ENCODE data around the gene S100PBP. TPM values are rescaled to one million over a fixed set of nuclear protein-coding genes. Genes with fewer than 3 reads are reported as not detected.

S100PBP gene
- total and polyA plus RNA-seq, 12 donors: 14.0 to 50.1 (median 32.9) TPM

DNA sequence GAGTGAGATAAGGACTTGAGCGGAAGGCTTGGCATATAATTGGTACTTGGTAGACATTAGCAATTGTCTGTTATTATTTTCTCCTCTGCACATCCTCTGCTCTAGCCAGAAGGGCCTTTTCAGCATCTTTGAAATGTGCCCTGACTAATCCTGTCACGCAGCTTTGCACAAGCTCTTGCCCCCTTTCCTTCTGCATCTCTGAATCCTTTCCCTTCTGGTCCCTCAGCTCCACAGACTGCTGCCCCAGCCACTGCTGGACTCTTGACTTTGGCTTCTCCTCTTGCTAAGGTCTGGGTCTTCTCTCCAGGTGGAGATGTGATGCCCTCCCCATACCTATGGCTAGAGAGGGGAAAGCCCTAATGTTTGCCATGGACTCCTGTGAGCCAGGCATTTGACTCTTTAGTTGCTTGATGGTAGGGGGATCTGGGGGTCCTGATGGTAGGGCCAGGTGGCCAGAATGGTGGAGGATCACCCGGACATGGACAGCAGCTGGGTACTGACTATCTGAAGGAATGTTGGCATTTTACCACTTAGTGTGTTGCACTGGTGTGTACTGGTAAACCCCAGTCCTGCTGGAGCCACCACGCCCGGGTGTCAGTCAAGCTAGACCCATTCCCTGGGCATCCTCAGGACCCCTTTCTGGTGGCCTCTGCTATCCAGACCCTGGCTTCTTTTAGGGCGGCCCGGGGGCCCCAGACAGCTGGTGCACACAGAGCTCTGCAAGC, 73.2 kb downstream of the S100PBP start:
- Histone ChIP-seq H3K4me1 (replicated peaks in 1 of 2) (peaks cover 11 to 20% of the 10 kb centered on the region in 2 donors), H3K27me3 (peaks cover 36% of the 10 kb centered on the region), H3K36me3 (replicated peaks in 1 of 2) (no peaks in the 10 kb centered on the region), H3K27ac (no peak overlapping the region), H3K4me3 (no peak overlapping the region), H3K9me3 (replicated peaks in 1 of 3) (no peaks in the 10 kb centered on the region)
- DNase-seq: peak in 1 of 7 donors; percentile 13
- WGBS, 4 donors: 79 to 90% (median 81%) methylated on average over 4 to 7 of the region's 7 CpGs
- TF ChIP-seq, protein P1, sequence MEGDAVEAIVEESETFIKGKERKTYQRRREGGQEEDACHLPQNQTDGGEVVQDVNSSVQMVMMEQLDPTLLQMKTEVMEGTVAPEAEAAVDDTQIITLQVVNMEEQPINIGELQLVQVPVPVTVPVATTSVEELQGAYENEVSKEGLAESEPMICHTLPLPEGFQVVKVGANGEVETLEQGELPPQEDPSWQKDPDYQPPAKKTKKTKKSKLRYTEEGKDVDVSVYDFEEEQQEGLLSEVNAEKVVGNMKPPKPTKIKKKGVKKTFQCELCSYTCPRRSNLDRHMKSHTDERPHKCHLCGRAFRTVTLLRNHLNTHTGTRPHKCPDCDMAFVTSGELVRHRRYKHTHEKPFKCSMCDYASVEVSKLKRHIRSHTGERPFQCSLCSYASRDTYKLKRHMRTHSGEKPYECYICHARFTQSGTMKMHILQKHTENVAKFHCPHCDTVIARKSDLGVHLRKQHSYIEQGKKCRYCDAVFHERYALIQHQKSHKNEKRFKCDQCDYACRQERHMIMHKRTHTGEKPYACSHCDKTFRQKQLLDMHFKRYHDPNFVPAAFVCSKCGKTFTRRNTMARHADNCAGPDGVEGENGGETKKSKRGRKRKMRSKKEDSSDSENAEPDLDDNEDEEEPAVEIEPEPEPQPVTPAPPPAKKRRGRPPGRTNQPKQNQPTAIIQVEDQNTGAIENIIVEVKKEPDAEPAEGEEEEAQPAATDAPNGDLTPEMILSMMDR (IDR thresholded peaks at IDR 0.05): no peak
- no peak for TF ChIP-seq POLR2A (IDR thresholded peaks at IDR 0.05)
- intact Hi-C loops (cut with DNase I): no loop called here

DNA sequence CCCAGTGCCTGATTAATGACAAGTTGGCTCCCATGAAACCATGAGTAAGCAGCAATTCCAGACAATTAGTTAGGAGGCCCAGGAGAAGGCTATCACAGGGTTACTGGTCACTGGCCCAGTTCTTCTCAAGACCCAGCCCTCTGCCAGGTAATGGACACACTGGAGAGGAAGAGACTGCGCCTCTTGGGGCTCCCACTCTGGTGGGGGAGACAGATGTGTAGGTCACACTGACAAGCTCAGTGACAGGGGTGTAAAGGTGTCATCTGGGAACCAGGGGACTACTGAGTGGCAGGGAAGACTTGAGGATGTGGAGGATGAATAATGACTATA, 73.8 kb downstream of the S100PBP start:
- TF ChIP-seq, protein P1 (IDR thresholded peaks at IDR 0.05): no peak
- no peak for TF ChIP-seq POLR2A (IDR thresholded peaks at IDR 0.05)
- intact Hi-C loops (cut with DNase I): no loop called here
- peaks cover 11 to 17% of the 10 kb centered on the region in 2 donors for H3K4me1 ChIP-seq (replicated peaks in 1 of 2)
- DNase-seq: no peak
- WGBS, 4 donors: 71 to 100% (median 95%) methylated on average over 1 of the region's 1 CpG
- H3K36me3 ChIP-seq (replicated peaks in 1 of 2): no peaks in the 10 kb centered on the region
- no peaks in the 10 kb centered on the region for H3K9me3 ChIP-seq (replicated peaks in 1 of 3)
- H3K4me3 ChIP-seq: no peak overlapping the region
- H3K27me3 ChIP-seq: peaks cover 32% of the 10 kb centered on the region
- H3K27ac ChIP-seq: no peak overlapping the region

DNA sequence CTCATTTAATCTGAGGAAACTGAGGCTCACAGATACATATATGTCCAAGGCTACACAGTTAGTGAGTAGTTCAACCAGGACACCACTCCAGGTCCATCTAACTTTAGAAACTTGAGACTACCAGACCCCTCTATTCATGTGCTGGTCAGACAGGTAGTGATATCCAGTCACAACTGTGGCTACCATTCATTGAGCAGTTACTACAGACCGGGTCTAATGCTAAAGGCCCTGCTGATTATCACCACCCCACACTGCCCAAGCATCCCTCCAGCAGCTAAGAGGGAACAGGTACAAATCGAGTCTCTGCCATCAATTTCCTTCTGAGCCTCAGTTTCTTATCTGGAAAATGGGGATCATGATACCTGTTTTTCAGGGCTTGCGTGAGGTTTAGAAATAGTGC, 74.2 kb downstream of the S100PBP start:
- intact Hi-C loops (cut with DNase I): no loop called here
- Histone ChIP-seq H3K36me3 (replicated peaks in 1 of 2) (no peaks in the 10 kb centered on the region), H3K4me3 (no peak overlapping the region), H3K27ac (no peak overlapping the region), H3K27me3 (peaks cover 29% of the 10 kb centered on the region), H3K4me1 (replicated peaks in 1 of 2) (peaks cover 11 to 13% of the 10 kb centered on the region in 2 donors), H3K9me3 (replicated peaks in 1 of 3) (no peaks in the 10 kb centered on the region)
- DNase-seq: no peak
- 83 to 89% (median 88%) methylated on average over 3 of the region's 3 CpGs for WGBS, 4 donors
- TF ChIP-seq POLR2A (IDR thresholded peaks at IDR 0.05): no peak
- TF ChIP-seq, protein P1 (IDR thresholded peaks at IDR 0.05): no peak

DNA sequence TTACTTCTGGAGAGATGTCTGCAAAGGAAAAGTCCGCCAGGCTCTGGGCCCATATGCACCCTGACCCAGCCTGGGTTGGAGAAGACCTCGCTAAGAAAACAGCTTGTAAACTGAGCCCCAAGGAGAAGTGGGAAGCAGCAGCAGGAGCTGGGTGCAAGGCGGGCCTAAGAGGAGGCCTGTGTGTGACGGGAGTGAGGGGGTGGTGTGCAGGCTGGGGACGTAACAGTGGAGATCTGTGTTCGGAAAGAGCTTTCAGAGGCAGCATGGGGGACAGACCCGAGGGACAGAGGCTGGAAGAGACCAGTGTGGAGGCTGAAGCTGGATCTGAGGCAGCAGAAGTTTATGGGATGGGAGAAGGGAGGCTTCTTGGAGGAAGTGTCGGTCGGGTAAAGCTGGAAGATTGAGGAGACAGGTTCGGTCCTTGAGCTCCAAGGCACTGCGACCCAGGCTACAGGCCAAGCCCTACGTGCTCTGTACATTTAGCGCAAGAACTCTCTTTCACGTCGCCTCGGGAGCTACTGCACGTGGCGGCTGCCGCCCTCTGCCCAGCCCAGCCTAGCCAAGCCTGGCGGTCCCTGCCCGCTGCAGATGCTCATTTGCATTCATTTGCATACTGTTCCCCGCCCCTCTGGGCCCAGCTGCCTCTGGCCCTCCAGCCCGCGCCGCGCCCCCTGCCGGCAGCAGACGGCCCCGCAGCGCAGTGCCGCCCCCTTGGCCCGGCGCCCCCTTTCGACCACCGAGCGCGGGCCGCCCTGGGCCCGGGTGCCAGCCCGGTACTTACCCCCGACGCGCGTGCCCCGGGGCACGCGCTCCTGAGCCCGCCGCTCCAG, 75.1 kb downstream of the S100PBP start:
- Histone ChIP-seq H3K27ac (no peak overlapping the region), H3K9me3 (replicated peaks in 1 of 3) (no peaks in the 10 kb centered on the region), H3K27me3 (peaks cover 20% of the 10 kb centered on the region), H3K36me3 (replicated peaks in 1 of 2) (no peaks in the 10 kb centered on the region), H3K4me1 (replicated peaks in 1 of 2) (peaks cover 11% of the 10 kb centered on the region in 2 donors), H3K4me3 (peak overlapping the region in 1 of 4 donors; percentile 46)
- WGBS, 4 donors: 18 to 54% (median 29%) methylated on average over 11 to 49 of the region's 49 CpGs
- intact Hi-C loops (cut with DNase I): no loop called here
- no peak for TF ChIP-seq POLR2A (IDR thresholded peaks at IDR 0.05)
- TF ChIP-seq, protein P1 (IDR thresholded peaks at IDR 0.05): peak in 3 of 6 experiments; percentile 34 to 50 (median 48)
- peak in 1 of 7 donors; percentile 22 for DNase-seq
